Measurements from ENCODE around the gene CST9L. TPM values are rescaled to one million over a fixed set of nuclear protein-coding genes. Genes with fewer than 3 reads are reported as not detected.

Gene CST9L
- total and polyA plus RNA-seq, 4 donors, result not detected

- H3K36me3 ChIP-seq (ENCODE audit: control insufficient read depth in 4 of 4, insufficient read depth in 4 of 4, low read length in 4 of 4), result no peaks in the 10 kb centered on the region
- DNase-seq, result no peak
- no peak for ATAC-seq (ENCODE audit: insufficient read depth, low FRiP score)
- H3K9ac ChIP-seq (ENCODE audit: insufficient read depth in 1 of 2, low read length in 2 of 2), result no peak overlapping the region
- no peak overlapping the region for H3K4me3 ChIP-seq
- H3K27ac ChIP-seq (ENCODE audit: low read depth in 1 of 2, low read length in 1 of 2), result no peak overlapping the region
- H3K9me3 ChIP-seq (ENCODE audit: control insufficient read depth in 4 of 4, insufficient read depth in 3 of 4, low read length in 3 of 4), result peaks cover 0 to 2% (median 0%) of the 10 kb centered on the region in 4 donors
- 77 to 90% methylated on average over 2 of the region's 2 CpGs for WGBS, 2 donors
- no peak for TF ChIP-seq CTCF (IDR thresholded peaks at IDR 0.05; ENCODE audit: control extremely low read depth, extremely low read depth)
- H3K4me1 ChIP-seq (ENCODE audit: control insufficient read depth in 5 of 5, insufficient read depth in 5 of 5, low read length in 5 of 5), result no peaks in the 10 kb centered on the region
- H3K27me3 ChIP-seq (ENCODE audit: control insufficient read depth in 3 of 3, insufficient read depth in 3 of 3, low read length in 2 of 3), result no peaks in the 10 kb centered on the region
These were observed 2.0 kb upstream of the CST9L start for GRCh38 chr20:23570178-23570760.

- no peak overlapping the region for H3K4me3 ChIP-seq
- no peaks in the 10 kb centered on the region for H3K36me3 ChIP-seq (ENCODE audit: control insufficient read depth in 4 of 4, insufficient read depth in 4 of 4, low read length in 4 of 4)
- H3K4me1 ChIP-seq (ENCODE audit: control insufficient read depth in 5 of 5, insufficient read depth in 5 of 5, low read length in 5 of 5), result no peaks in the 10 kb centered on the region
- peaks cover 0 to 2% (median 0%) of the 10 kb centered on the region in 4 donors for H3K9me3 ChIP-seq (ENCODE audit: control insufficient read depth in 4 of 4, insufficient read depth in 3 of 4, low read length in 3 of 4)
- DNase-seq (no peak), ATAC-seq (ENCODE audit: insufficient read depth, low FRiP score) (no peak)
- no peak overlapping the region for H3K27ac ChIP-seq (ENCODE audit: low read depth in 1 of 2, low read length in 1 of 2)
- H3K9ac ChIP-seq (ENCODE audit: insufficient read depth in 1 of 2, low read length in 2 of 2), result no peak overlapping the region
- 84 to 94% methylated on average over 1 of the region's 1 CpG for WGBS, 2 donors
- no peak for TF ChIP-seq CTCF (IDR thresholded peaks at IDR 0.05; ENCODE audit: control extremely low read depth, extremely low read depth)
- no peaks in the 10 kb centered on the region for H3K27me3 ChIP-seq (ENCODE audit: control insufficient read depth in 3 of 3, insufficient read depth in 3 of 3, low read length in 2 of 3)
These were observed 1.3 kb upstream of the CST9L start for GRCh38 chr20:23569570-23569969.

GRCh38 chr20:23568971-23569330, 667 bp upstream of the CST9L start:
- Histone ChIP-seq H3K27ac (ENCODE audit: low read depth in 1 of 2, low read length in 1 of 2) (no peak overlapping the region), H3K4me3 (no peak overlapping the region), H3K9ac (ENCODE audit: insufficient read depth in 1 of 2, low read length in 2 of 2) (no peak overlapping the region), H3K4me1 (ENCODE audit: control insufficient read depth in 5 of 5, insufficient read depth in 5 of 5, low read length in 5 of 5) (no peaks in the 10 kb centered on the region), H3K36me3 (ENCODE audit: control insufficient read depth in 4 of 4, insufficient read depth in 4 of 4, low read length in 4 of 4) (no peaks in the 10 kb centered on the region), H3K9me3 (ENCODE audit: control insufficient read depth in 4 of 4, insufficient read depth in 3 of 4, low read length in 3 of 4) (peaks cover 0 to 2% (median 0%) of the 10 kb centered on the region in 4 donors), H3K27me3 (ENCODE audit: control insufficient read depth in 3 of 3, insufficient read depth in 3 of 3, low read length in 2 of 3) (no peaks in the 10 kb centered on the region)
- TF ChIP-seq CTCF (IDR thresholded peaks at IDR 0.05; ENCODE audit: control extremely low read depth, extremely low read depth), result no peak
- WGBS, 2 donors, result 93 to 95% methylated on average over 1 of the region's 1 CpG
- ATAC-seq (ENCODE audit: insufficient read depth, low FRiP score) (no peak), DNase-seq (no peak)
